Smooth muscle cell of the brain vasculature (primary cell): ENCODE results near the gene SLC40A1.

Experiments used
- DNase-seq: peaks from one replicate; pipeline ENCODE4 v3.0.0-alpha.2; 2012; ENCODE audit warnings: low read depth, low spot score

The SLC40A1 gene

GRCh38 chr2:189599245-189599644 is 18.7 kb upstream of the SLC40A1 start:
- no peak for DNase-seq

DNA sequence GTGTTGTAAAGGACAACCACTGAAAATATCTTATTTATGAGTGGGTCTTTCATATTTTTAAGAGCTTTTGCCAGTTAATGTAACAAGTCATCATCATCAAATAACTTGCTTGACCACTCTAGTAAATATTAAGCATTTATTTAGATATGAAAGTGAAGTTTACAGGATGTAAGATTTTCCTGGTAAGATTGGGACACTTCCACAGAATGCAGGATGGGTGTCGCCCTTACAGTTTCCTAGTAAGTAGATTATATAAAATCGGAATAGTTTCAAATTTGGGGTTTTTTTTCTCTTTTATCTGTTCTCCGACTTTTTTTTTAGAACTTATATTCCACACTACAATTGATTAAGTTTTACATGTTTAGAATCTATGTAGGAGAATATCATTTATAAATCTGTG is 14.8 kb upstream of the SLC40A1 start:
- no peak for DNase-seq

DNA sequence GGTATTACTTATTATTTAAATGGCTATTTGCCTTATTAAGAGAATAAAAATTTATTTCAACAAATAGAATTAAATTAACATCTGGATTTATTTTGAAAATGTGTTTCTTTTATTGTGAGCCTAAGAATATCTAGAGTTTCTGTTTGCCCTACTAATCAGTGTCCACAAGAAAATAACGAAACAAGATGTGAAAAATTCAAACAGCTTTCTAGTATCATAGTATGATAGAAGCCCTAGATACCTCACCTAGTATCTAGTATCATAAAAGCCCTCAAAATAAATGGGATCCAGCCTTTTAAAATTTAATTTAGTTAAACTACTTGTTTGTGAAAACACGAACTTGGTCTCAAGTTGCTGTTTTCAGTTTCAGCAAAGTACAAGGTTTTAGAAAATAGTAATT is 13.7 kb upstream of the SLC40A1 start:
- no peak for DNase-seq

DNA sequence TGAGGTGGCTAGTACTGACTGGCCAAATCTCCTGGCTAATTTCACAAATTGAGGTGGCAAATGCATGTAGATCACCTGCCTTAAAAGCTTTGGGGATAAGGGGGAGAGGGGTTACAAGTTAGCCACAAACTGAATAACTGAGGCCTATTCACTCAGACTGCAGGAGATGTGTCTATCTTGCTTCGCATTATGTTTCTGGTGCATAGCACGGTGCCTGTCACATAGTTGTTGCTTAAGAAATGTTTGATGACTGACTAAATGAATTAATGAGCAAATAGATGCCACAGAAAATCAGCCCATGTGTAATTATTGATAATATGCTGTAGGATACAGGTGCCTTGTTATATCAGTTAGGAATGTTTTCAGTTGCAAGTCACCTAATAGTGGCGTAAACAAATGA is 12.5 kb upstream of the SLC40A1 start:
- DNase-seq = no peak

- DNase-seq = no peak
Observed at GRCh38 chr2:189592353-189592984, 11.9 kb upstream of the SLC40A1 start.

- DNase-seq = no peak
Observed at GRCh38 chr2:189587780-189588179, 7.2 kb upstream of the SLC40A1 start.

DNA sequence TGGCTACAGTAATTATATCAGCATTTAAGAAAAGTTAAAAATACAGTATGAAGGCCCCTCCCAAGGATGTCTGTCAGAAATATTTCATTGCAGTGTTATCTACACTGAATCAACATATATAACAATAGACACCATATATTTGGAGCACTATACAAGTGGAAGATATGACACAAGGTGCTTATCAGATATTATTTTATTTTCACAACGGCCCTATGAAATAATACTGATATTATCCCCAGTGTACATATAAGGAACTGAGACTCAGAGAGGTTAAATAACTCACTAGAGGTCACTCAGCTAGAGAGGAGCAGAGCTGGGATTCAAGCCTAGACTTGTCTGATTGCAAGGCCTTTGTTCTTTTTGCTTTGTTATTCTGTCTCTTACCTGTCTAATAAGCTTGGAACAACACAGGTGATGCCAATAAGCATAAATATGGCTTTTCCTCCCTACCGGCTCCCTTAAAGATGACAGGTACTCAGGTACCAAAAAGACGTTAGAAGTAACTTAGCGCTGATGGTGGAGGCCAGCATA is 4.7 kb upstream of the SLC40A1 start:
- DNase-seq = no peak

- DNase-seq = no peak
Observed at GRCh38 chr2:189584686-189585085, 4.1 kb upstream of the SLC40A1 start.

DNA sequence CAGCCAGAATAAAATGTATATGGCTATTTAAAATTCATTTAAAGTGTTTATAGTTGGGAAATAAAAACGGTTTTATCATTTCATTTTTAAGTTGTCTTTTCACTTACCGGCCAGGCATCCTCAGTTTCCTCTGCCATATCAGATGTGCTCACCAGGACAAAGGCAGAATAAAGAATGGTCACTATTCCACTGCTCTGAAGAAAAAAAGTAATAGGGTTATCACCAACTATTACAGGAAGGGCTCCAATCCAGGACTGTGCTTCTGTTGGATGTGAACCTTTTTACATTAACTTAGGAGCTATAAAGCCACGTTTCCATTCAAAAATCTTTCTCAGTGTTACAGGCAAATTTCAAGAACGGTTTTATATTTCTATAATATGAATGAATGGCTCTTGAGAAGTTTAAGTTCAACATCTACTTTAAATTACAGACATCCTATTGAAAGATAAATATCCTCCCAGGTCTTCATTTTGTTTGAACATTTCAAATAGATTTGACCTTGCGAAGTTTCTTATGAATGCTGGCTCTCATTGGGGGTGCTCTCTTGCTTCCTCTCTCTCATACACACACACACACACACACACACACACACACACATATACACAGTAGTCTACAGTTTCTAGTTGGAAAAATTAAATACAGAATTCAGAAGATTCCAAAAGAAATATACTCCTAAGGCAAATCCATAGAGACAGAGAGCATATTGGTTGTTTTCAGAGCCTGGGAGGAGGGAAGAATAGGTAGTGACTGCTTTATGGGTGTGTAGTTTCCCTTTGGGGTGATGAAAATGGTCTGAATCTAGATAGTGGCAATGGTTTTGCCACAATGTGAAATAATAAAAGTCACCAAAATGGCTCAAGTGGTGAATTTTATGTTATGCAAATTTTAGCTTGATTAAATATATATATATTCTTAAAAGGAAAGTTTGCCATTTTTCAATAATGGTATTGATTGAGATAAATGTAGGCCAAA is 2.9 kb upstream of the SLC40A1 start:
- DNase-seq = no peak

GRCh38 chr2:189582809-189583192 is 2.2 kb upstream of the SLC40A1 start:
- DNase-seq = no peak

- DNase-seq = no peak
Observed at GRCh38 chr2:189582140-189582808, 1.7 kb upstream of the SLC40A1 start.

- DNase-seq = no peak
Observed at GRCh38 chr2:189581354-189582139, 961 bp upstream of the SLC40A1 start.

- DNase-seq = no peak
Observed at GRCh38 chr2:189580241-189580651, 340 bp downstream of the SLC40A1 start.

GRCh38 chr2:189579585-189580186 is 900 bp downstream of the SLC40A1 start:
- no peak for DNase-seq

GRCh38 chr2:189578272-189578950 is 2.2 kb downstream of the SLC40A1 start:
- DNase-seq = no peak

DNA sequence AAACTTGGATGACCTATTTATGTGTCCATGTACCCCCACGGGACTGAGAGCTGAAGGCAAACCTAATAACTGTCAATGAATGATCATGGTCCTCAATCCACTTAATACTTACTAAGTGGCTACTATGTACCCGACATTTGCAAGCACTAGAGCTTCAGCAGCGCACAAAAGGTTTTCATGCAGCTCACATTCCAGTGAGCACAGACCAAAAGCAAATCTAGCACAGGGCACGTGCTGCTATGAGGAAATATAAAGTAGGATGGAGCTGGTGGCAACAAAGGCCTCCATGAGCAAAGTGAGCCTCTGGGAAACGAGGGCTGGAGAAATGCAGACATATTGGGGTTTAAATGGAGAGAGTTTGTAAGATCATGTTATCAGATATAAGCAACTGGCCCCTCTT is 3.5 kb downstream of the SLC40A1 start:
- DNase-seq = no peak

GRCh38 chr2:189576396-189576795 is 4.2 kb downstream of the SLC40A1 start:
- no peak for DNase-seq

- no peak for DNase-seq
Observed at GRCh38 chr2:189574793-189575475, 5.7 kb downstream of the SLC40A1 start.

- DNase-seq = no peak
Observed at GRCh38 chr2:189570570-189571031, 10.0 kb downstream of the SLC40A1 start.
